Colonic mucosa (tissue), 4 donors: ENCODE measurements around the gene ADAM22. TPM values are rescaled to one million over a fixed set of nuclear protein-coding genes. Genes with fewer than 3 reads are reported as not detected.

Experiments
- DNase-seq: peaks from one replicate; pipeline ENCODE4 v3.0.0-alpha.2; 2020
- H3K27ac ChIP-seq: fragments of 200-600 bp; one replicate; pipeline ENCODE4 v1.8.0; 2021
- H3K27me3 ChIP-seq: fragments of 200-600 bp; one replicate; pipeline ENCODE4 v1.8.0; 2021
- H3K36me3 ChIP-seq: fragments of 200-600 bp; one replicate; pipeline ENCODE4 v1.8.0; 2021
- H3K4me1 ChIP-seq: fragments of 200-600 bp; one replicate; pipeline ENCODE4 v1.8.0; 2021; ENCODE audit warnings: mild to moderate bottlenecking
- H3K4me3 ChIP-seq: fragments of 200-600 bp; one replicate; pipeline ENCODE4 v1.8.0; 2021
- H3K9ac ChIP-seq, 2 donors: one replicate each; pipeline ENCODE4 v1.7.0; 2013; ENCODE audit warnings: control low read depth in 2 of 2, low read depth in 2 of 2, low read length in 2 of 2
- H3K9me3 ChIP-seq: fragments of 200-600 bp; one replicate; pipeline ENCODE4 v1.8.0; 2021
- CTCF ChIP-seq: fragments of 200-600 bp; IDR thresholded peaks from one replicate; pipeline ENCODE4 v1.8.0; 2022; ENCODE audit warnings: antibody characterized with exemption, mild to moderate bottlenecking
- intact Hi-C: fragments of 100-400 bp; cut with DNase I; formaldehyde crosslinking; loops from one replicate; pipeline ENCODE4 v1.14.1; 2022
- total RNA-seq, 2 donors: library from RNA; stranded (reverse); fragmentation: NEBNext Ultra II Directional in 1 of 2; extraction: Animal tissue kit (Norgen Biotek cat#: 25700) in 1 of 2; gene quantifications; one replicate each; pipeline ENCODE4 v1.2.1, GENCODE V29; 2021
- donor health status: healthy.
- donor health status: DM: no; HTN: no; CAD: no.
- donor health status: DM: no; HTN: no; CAD: no.

The ADAM22 gene
- total RNA-seq, 2 donors from 2014 or later = 2.6 to 2.8 TPM

- no peaks in the 10 kb centered on the region for H3K36me3 ChIP-seq
- no peak for DNase-seq
- intact Hi-C loops = loop anchor here (2.0 to 10.0 kb wide), 2 partner anchors 115 to 591 kb away; no protein-coding TSS in a partner anchor
- no peaks in the 10 kb centered on the region for H3K9me3 ChIP-seq
- no peaks in the 10 kb centered on the region for H3K27me3 ChIP-seq
- no peak overlapping the region for H3K9ac ChIP-seq
- no peaks in the 10 kb centered on the region for H3K4me1 ChIP-seq
- TF ChIP-seq CTCF = peak; percentile 78
- no peak overlapping the region for H3K27ac ChIP-seq
- H3K4me3 ChIP-seq = no peak overlapping the region
Observed at GRCh38 chr7:88243345-88243909, 309.4 kb downstream of the ADAM22 start.

- no peaks in the 10 kb centered on the region for H3K4me1 ChIP-seq
- no peak for DNase-seq
- no peak overlapping the region for H3K27ac ChIP-seq
- H3K27me3 ChIP-seq = no peaks in the 10 kb centered on the region
- no peak overlapping the region for H3K4me3 ChIP-seq
- intact Hi-C loops = loop anchor here (10.0 kb wide), 1 partner anchor 591 kb away; no protein-coding TSS in a partner anchor
- no peak overlapping the region for H3K9ac ChIP-seq
- TF ChIP-seq CTCF = no peak
- no peaks in the 10 kb centered on the region for H3K9me3 ChIP-seq
- H3K36me3 ChIP-seq = no peaks in the 10 kb centered on the region
Observed at GRCh38 chr7:88244258-88244657, 310.2 kb downstream of the ADAM22 start.

Other genes starting within 250 kb of the ADAM22 start
- 10 to 100 TPM; 25.7 to 39.6 TPM for gene SLC25A40, start 57.9 kb upstream of the ADAM22 start, total RNA-seq
- 10 to 100 TPM; 17.8 to 31.4 TPM for gene DBF4, start 57.8 kb upstream of the ADAM22 start, total RNA-seq